Mononuclear cell (primary cell): ENCODE results near the gene ETHE1. TPM values are rescaled to one million over a fixed set of nuclear protein-coding genes. Genes with fewer than 3 reads are reported as not detected.

Experiments used
- H3K27me3 ChIP-seq: 2 replicates; pipeline ENCODE4 v1.6.0; 2011; ENCODE audit warnings: low read length, control low read depth; ENCODE audit not compliant: insufficient read depth
- H3K4me1 ChIP-seq: 2 replicates; pipeline ENCODE4 v1.5.1; 2011; ENCODE audit warnings: mild to moderate bottlenecking, low read length, control low read depth; ENCODE audit not compliant: insufficient read depth
- H3K4me3 ChIP-seq: 2 replicates; pipeline ENCODE4 v1.5.1; 2011; ENCODE audit warnings: mild to moderate bottlenecking, low read length, moderate library complexity
- H3K9me3 ChIP-seq: 2 replicates; pipeline ENCODE4 v1.5.1; 2011; ENCODE audit warnings: low read depth, mild to moderate bottlenecking, control low read depth, low read length
- total RNA-seq: library from RNA; depleted of rRNA; stranded (reverse); fragments of >200 nt; gene quantifications from one replicate; pipeline ENCODE4 v1.2.3, GENCODE V29; 2012

ETHE1 gene
- total RNA-seq, 1 donor, result 30.6 TPM

DNA sequence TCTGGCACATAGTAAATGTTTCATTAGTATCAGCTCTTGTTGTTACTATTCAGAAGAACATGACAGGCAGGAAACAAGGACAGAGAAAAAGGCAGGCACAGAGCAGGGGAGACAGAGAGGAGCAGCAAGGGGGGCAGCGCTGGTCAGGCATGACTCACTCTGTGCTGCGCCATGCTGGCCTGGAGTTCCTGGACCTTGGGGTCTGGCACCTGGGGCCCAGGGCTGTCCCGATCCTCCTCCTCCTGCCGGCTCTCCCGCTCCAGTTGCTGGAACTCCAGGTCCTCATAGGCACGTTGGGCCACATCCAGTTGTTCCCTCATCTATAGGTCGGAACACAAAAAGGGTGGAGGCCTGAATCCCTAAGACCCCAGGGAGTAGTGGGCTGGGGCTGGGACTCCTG lies 30.0 kb downstream of the ETHE1 start:
- H3K4me3 ChIP-seq, result no peak overlapping the region
- H3K9me3 ChIP-seq, result no peaks in the 10 kb centered on the region
- H3K27me3 ChIP-seq, result no peaks in the 10 kb centered on the region
- H3K4me1 ChIP-seq, result no peaks in the 10 kb centered on the region

DNA sequence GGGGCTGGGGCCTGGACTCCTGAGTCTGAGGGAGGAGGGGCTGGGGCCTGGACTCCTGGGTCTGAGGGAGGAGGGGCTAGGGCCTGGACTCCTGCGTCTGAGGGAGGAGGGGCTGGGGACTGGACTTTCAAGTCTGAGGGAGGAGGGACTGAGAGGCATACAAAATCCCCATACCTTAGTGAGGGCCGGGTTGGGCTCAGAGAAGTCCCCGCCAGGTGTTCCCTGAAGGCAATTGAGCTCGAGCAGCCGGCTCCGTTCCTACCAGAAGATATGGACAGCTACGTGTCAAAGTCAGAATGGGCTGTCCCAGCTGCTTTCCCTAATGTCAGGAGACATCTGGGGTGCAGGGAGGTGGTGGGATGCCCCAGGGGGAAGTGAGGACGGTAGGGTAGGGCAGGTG lies 31.9 kb downstream of the ETHE1 start:
- Histone ChIP-seq H3K9me3 (no peaks in the 10 kb centered on the region), H3K27me3 (no peaks in the 10 kb centered on the region), H3K4me3 (no peak overlapping the region), H3K4me1 (no peaks in the 10 kb centered on the region)

DNA sequence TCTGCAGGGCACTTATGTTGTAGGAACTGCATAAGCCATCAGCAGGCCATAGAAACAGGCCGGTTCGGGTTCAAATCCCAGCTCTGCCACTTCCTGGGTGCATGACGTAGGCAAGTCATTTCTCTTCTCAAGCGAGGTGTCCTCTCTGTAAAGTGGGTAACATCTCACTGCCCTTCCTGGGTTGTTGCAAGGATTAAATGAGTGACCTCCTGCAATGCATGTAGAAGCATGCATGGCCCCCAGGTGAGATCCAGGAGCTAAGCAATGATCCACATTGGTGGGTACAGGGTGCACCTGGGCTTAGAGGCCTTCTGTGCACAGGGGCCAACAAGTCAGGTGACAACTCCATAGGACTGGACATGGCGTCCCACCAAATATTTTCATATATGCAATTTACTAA lies 36.2 kb downstream of the ETHE1 start:
- no peak overlapping the region for H3K4me3 ChIP-seq

DNA sequence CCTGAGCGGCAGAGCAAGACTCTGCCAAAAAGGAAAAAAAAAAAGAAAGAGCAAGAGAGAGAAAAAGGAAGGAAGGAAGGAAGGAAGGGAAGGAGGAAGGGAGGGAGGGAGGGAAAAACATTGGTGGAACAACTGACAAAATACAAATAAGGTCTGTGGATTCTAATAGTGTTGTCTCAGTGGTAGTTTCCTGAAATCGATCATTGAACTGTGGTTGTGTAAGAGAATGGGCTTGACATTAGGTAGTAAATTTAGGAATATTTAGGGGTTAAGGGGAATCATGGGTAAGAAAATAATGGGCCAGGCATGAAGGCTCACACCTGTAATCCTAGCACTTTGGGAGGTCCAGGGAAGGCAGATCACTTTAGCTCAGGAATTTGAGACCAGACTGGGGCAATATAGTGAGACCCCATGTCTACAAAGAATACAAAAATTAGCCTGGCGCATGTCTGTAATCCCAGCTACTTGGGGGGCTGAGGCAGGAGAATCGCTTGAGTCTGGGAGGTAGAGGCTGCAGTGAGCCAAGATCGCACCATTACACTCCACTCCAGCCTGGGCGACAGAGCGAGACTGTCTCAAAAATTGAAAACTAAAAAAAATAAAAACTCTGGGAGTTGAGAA lies 36.9 kb downstream of the ETHE1 start:
- Histone ChIP-seq H3K9me3 (no peaks in the 10 kb centered on the region), H3K4me3 (no peak overlapping the region), H3K27me3 (no peaks in the 10 kb centered on the region), H3K4me1 (peaks cover 25% of the 10 kb centered on the region)

More for the DNA sequence above, 36.2 kb downstream of the ETHE1 start:
- no peaks in the 10 kb centered on the region for H3K9me3 ChIP-seq
- peaks cover 25% of the 10 kb centered on the region for H3K4me1 ChIP-seq
- H3K27me3 ChIP-seq, result no peaks in the 10 kb centered on the region

- peaks cover 25% of the 10 kb centered on the region for H3K4me1 ChIP-seq
- no peaks in the 10 kb centered on the region for H3K9me3 ChIP-seq
- H3K4me3 ChIP-seq, result no peak overlapping the region
- no peaks in the 10 kb centered on the region for H3K27me3 ChIP-seq
These were observed 37.7 kb downstream of the ETHE1 start for GRCh38 chr19:43489310-43489709.

GRCh38 chr19:43488179-43488578 lies 38.8 kb downstream of the ETHE1 start:
- H3K4me1 ChIP-seq, result peaks cover 25% of the 10 kb centered on the region
- no peaks in the 10 kb centered on the region for H3K9me3 ChIP-seq
- H3K4me3 ChIP-seq, result no peak overlapping the region
- no peaks in the 10 kb centered on the region for H3K27me3 ChIP-seq

- Histone ChIP-seq H3K4me1 (peaks cover 25% of the 10 kb centered on the region), H3K9me3 (no peaks in the 10 kb centered on the region), H3K4me3 (no peak overlapping the region), H3K27me3 (no peaks in the 10 kb centered on the region)
These were observed 40.6 kb downstream of the ETHE1 start for GRCh38 chr19:43486412-43486811.

DNA sequence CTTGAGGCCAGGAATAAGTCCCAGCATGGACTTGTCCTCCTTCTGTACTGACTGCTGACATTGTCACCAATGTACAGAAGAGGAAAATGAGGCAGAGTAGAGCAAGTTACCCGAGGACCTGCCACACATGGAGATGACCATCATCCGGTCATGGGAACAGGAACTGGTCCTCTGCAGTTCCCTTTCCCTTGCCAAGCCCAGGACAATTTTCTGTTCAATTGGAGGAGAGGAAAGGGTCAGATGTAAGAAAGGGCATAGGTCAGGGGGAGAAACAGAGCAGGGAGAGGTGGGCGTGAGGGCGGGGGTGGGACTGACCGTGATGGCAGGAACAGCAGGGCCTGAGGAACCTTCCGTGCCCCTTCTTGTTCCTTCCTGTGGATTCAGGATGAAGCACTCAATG lies 41.0 kb downstream of the ETHE1 start:
- no peak overlapping the region for H3K4me3 ChIP-seq
- H3K27me3 ChIP-seq, result no peaks in the 10 kb centered on the region
- H3K9me3 ChIP-seq, result no peaks in the 10 kb centered on the region
- peaks cover 25% of the 10 kb centered on the region for H3K4me1 ChIP-seq

DNA sequence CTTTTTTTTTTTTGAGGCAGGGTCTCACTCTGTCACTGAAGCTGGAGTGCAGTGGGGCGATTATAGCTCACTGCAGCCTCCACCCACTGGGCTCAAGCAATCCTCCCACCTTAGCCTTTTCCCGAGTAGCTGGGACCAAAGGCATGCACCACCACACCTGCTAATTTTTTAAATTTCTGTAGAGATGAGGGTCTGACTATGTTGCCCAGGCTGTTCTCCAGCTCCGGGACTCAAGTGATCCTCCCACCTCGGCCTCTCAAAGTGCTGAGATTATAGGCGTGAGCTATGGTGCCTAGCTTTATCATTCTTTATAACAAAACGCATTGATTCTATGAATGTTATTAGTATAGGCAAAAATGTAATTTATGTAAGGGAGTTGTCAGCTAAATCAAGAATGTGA lies 43.7 kb downstream of the ETHE1 start:
- no peaks in the 10 kb centered on the region for H3K27me3 ChIP-seq
- no peaks in the 10 kb centered on the region for H3K9me3 ChIP-seq

GRCh38 chr19:43482193-43482592 lies 44.8 kb downstream of the ETHE1 start:
- Histone ChIP-seq H3K27me3 (no peaks in the 10 kb centered on the region), H3K9me3 (no peaks in the 10 kb centered on the region), H3K4me1 (peaks cover 14% of the 10 kb centered on the region), H3K4me3 (no peak overlapping the region)

More for the DNA sequence above, 43.7 kb downstream of the ETHE1 start:
- Histone ChIP-seq H3K4me3 (no peak overlapping the region), H3K4me1 (peaks cover 24% of the 10 kb centered on the region)

DNA sequence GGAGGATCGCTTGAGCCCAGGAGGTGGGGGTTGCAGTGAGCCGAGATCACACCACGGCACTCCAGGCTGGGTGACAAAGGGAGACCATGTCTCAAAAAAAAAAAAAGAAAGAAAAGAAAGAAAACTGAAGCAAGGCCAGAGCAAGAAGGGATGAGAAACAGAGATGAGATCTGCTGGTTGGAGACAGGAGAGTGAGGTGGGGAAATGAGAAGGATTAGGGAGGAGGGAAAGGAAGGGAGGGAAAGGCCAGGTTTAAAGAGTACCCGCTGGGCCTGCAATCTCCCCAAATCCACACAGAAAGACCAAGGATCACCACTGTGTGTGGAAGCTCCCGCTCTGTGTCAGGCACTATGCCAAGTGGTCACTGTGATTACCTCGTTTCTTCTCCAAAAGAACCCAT lies 45.3 kb downstream of the ETHE1 start:
- Histone ChIP-seq H3K4me3 (no peak overlapping the region), H3K9me3 (no peaks in the 10 kb centered on the region), H3K27me3 (no peaks in the 10 kb centered on the region), H3K4me1 (peaks cover 9% of the 10 kb centered on the region)

DNA sequence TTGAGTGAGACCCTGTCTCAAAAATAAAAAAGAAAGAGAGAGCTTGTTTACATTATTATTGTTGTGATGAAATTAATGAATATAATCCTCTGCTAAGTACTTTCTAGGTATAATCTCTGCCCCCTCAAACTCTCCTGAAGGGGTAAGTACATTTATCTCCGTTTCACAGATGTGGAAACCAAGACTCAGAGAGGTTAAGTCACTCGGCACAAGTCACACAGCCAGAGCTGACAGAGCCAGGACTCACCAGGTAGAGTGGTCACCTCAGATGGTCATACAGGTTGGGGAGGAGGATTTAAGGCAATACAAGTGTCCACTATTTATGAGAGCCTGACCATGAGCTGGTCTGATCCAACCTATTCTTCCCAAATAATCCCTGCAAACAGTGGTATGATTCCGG lies 46.4 kb downstream of the ETHE1 start:
- H3K4me1 ChIP-seq, result peaks cover 4% of the 10 kb centered on the region
- H3K9me3 ChIP-seq, result no peaks in the 10 kb centered on the region
- H3K27me3 ChIP-seq, result no peaks in the 10 kb centered on the region
- no peak overlapping the region for H3K4me3 ChIP-seq

GRCh38 chr19:43479961-43480561 lies 46.9 kb downstream of the ETHE1 start:
- no peaks in the 10 kb centered on the region for H3K27me3 ChIP-seq
- H3K4me1 ChIP-seq, result peaks cover 9% of the 10 kb centered on the region
- no peaks in the 10 kb centered on the region for H3K9me3 ChIP-seq
- H3K4me3 ChIP-seq, result no peak overlapping the region

DNA sequence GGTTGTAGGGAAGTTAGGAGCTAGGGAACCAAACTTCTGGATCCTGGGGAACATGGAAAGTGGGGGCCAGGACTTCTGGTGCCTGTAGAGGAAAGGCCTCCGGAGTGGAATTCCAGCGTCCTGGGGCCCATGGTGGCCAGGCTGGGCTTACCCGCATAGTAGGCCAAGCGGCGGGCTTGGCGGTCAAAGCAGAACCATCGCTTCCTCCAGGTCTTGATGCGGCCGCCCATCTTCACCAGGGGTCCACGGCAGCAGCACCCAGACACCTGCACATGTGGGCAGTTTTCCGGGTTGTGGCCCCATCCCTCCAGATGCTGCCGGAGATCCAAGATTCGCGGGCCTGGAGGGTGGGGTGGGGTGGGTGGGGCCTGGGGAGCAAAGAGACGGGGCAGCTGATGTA lies 47.8 kb downstream of the ETHE1 start:
- Histone ChIP-seq H3K9me3 (no peaks in the 10 kb centered on the region), H3K27me3 (no peaks in the 10 kb centered on the region), H3K4me3 (no peak overlapping the region), H3K4me1 (peaks cover 15% of the 10 kb centered on the region)

- Histone ChIP-seq H3K4me3 (no peak overlapping the region), H3K9me3 (no peaks in the 10 kb centered on the region), H3K27me3 (no peaks in the 10 kb centered on the region), H3K4me1 (peaks cover 15% of the 10 kb centered on the region)
These were observed 48.7 kb downstream of the ETHE1 start for GRCh38 chr19:43478323-43478722.

- Histone ChIP-seq H3K4me1 (peaks cover 15% of the 10 kb centered on the region), H3K27me3 (no peaks in the 10 kb centered on the region), H3K4me3 (no peak overlapping the region), H3K9me3 (no peaks in the 10 kb centered on the region)
These were observed 50.4 kb downstream of the ETHE1 start for GRCh38 chr19:43476606-43477005.
